GM12864 (cell line): Measurements from ENCODE around the gene NCF2.

Source experiments
- DNase-seq: peaks from one replicate; pipeline ENCODE4 v3.0.0-alpha.2; 2011; ENCODE audit warnings: low read depth
- H3K4me3 ChIP-seq: 2 replicates; pipeline ENCODE4 v1.5.1; 2011; ENCODE audit warnings: mild to moderate bottlenecking, low read depth, low read length, control low read depth
- CTCF ChIP-seq: IDR thresholded peaks from 2 replicates; pipeline ENCODE4 v1.5.1; 2011; ENCODE audit warnings: low read depth, mild to moderate bottlenecking, moderate library complexity, low read length, control low read depth, inconsistent platforms; ENCODE audit errors: missing control alignments

Gene NCF2

GRCh38 chr1:183577897-183578465, 12.3 kb downstream of the NCF2 start:
- no peak for DNase-seq
- TF ChIP-seq CTCF = no peak
- H3K4me3 ChIP-seq = no peak overlapping the region

- no peak overlapping the region for H3K4me3 ChIP-seq
- TF ChIP-seq CTCF = no peak
These were observed 13.7 kb downstream of the NCF2 start for GRCh38 chr1:183576537-183576936.

GRCh38 chr1:183575606-183576005, 14.7 kb downstream of the NCF2 start:
- no peak for DNase-seq
- no peak for TF ChIP-seq CTCF

More at GRCh38 chr1:183576537-183576936, 13.7 kb downstream of the NCF2 start:
- no peak for DNase-seq

GRCh38 chr1:183572721-183573120, 17.5 kb downstream of the NCF2 start:
- TF ChIP-seq CTCF = no peak
- no peak for DNase-seq
- H3K4me3 ChIP-seq = no peak overlapping the region

More at GRCh38 chr1:183575606-183576005, 14.7 kb downstream of the NCF2 start:
- no peak overlapping the region for H3K4me3 ChIP-seq

GRCh38 chr1:183571678-183572268, 18.5 kb downstream of the NCF2 start:
- DNase-seq = no peak
- no peak overlapping the region for H3K4me3 ChIP-seq
- no peak for TF ChIP-seq CTCF

GRCh38 chr1:183570451-183570850, 19.8 kb downstream of the NCF2 start:
- no peak for DNase-seq
- no peak for TF ChIP-seq CTCF
- no peak overlapping the region for H3K4me3 ChIP-seq

GRCh38 chr1:183569801-183570200, 20.5 kb downstream of the NCF2 start:
- H3K4me3 ChIP-seq = no peak overlapping the region
- no peak for TF ChIP-seq CTCF
- DNase-seq = no peak
